GM18520 (cell line): Measurements from ENCODE around the gene CCR3.
A peak's percentile ranks its signal among the peaks of the same experiment; 100 is the strongest.

Experiments
- ATAC-seq: cut with Tn5 transposase; IDR thresholded peaks from one replicate; pipeline ENCODE4 v1.9.1; 2021; ENCODE audit not compliant: unreplicated experiment

Gene CCR3

GRCh38 chr3:46293991-46294833 lies 52.0 kb downstream of the CCR3 start:
- ATAC-seq = peak; percentile 40

- ATAC-seq = no peak
These were observed 54.6 kb downstream of the CCR3 start for GRCh38 chr3:46296826-46297225.

GRCh38 chr3:46297658-46298423 lies 55.6 kb downstream of the CCR3 start:
- ATAC-seq = no peak

- ATAC-seq = no peak
These were observed 56.8 kb downstream of the CCR3 start for GRCh38 chr3:46298871-46299607.

GRCh38 chr3:46299608-46300460 lies 57.6 kb downstream of the CCR3 start:
- no peak for ATAC-seq

GRCh38 chr3:46300461-46300789 lies 58.2 kb downstream of the CCR3 start:
- ATAC-seq = no peak

GRCh38 chr3:46301122-46301835 lies 59.0 kb downstream of the CCR3 start:
- ATAC-seq = no peak

- no peak for ATAC-seq
These were observed 61.0 kb downstream of the CCR3 start for GRCh38 chr3:46303240-46303639.

GRCh38 chr3:46304739-46305138 lies 62.5 kb downstream of the CCR3 start:
- ATAC-seq = no peak

GRCh38 chr3:46312991-46313390 lies 70.7 kb downstream of the CCR3 start:
- no peak for ATAC-seq

GRCh38 chr3:46314517-46314916 lies 72.3 kb downstream of the CCR3 start:
- no peak for ATAC-seq

- no peak for ATAC-seq
These were observed 73.9 kb downstream of the CCR3 start for GRCh38 chr3:46316206-46316605.
